Activated T-helper 1 cell treated with anti-CD3 and anti-CD28 coated beads, Interleukin-2, amount 50 U/mL, for 16 hours (primary cell): ENCODE measurements around the gene TNIK.
"Not testable (repeated sequence)": the region's sequence is repeated elsewhere in the genome, so short reads cannot be mapped to it uniquely, and the experiment has no call there.

Experiments
- DNase-seq, 2 donors: peaks; one replicate each; pipeline ENCODE4 v3.0.0-alpha.2; 2020; ENCODE audit warnings: low read depth in 1 of 2, low spot score in 1 of 2

TNIK gene

GRCh38 chr3:171446801-171447578 lies 13.2 kb downstream of the TNIK start:
- no peak for DNase-seq

GRCh38 chr3:171446301-171446700 lies 13.9 kb downstream of the TNIK start:
- DNase-seq: no peak

- DNase-seq: no peak
These were observed 14.5 kb downstream of the TNIK start for GRCh38 chr3:171445620-171446204.

GRCh38 chr3:171444001-171444690 lies 16.1 kb downstream of the TNIK start:
- DNase-seq: no peak

- DNase-seq: no peak
These were observed 16.8 kb downstream of the TNIK start for GRCh38 chr3:171443211-171443957.

- DNase-seq: no peak
These were observed 18.0 kb downstream of the TNIK start for GRCh38 chr3:171442184-171442583.

GRCh38 chr3:171441381-171441780 lies 18.8 kb downstream of the TNIK start:
- no peak for DNase-seq

GRCh38 chr3:171439996-171440395 lies 20.2 kb downstream of the TNIK start:
- no peak for DNase-seq

- no peak for DNase-seq
These were observed 23.0 kb downstream of the TNIK start for GRCh38 chr3:171437115-171437756.

GRCh38 chr3:171436380-171436779 lies 23.8 kb downstream of the TNIK start:
- no peak for DNase-seq

- no peak for DNase-seq
These were observed 24.4 kb downstream of the TNIK start for GRCh38 chr3:171435757-171436156.

GRCh38 chr3:171435143-171435542 lies 25.1 kb downstream of the TNIK start:
- DNase-seq: no peak

GRCh38 chr3:171432548-171432947 lies 27.7 kb downstream of the TNIK start:
- DNase-seq: no peak

GRCh38 chr3:171431550-171431949 lies 28.7 kb downstream of the TNIK start:
- no peak for DNase-seq

GRCh38 chr3:171430530-171430929 lies 29.7 kb downstream of the TNIK start:
- DNase-seq: no peak

- DNase-seq: no peak
These were observed 30.6 kb downstream of the TNIK start for GRCh38 chr3:171429635-171430034.

GRCh38 chr3:171428892-171429291 lies 31.3 kb downstream of the TNIK start:
- no peak for DNase-seq

GRCh38 chr3:171428321-171428787 lies 31.9 kb downstream of the TNIK start:
- no peak for DNase-seq

GRCh38 chr3:171427771-171428320 lies 32.4 kb downstream of the TNIK start:
- no peak for DNase-seq

GRCh38 chr3:171424063-171424462 lies 36.1 kb downstream of the TNIK start:
- not testable (repeated sequence) for DNase-seq

- DNase-seq: not testable (repeated sequence)
These were observed 37.4 kb downstream of the TNIK start for GRCh38 chr3:171422855-171423254.
